SH-SY5Y (cell line): ENCODE data around the gene ST3GAL3.

Source experiments
- GATA2 ChIP-seq: IDR thresholded peaks from 2 replicates; pipeline ENCODE4 v1.6.1; 2011; ENCODE audit warnings: mild to moderate bottlenecking, low read depth, low read length
- GATA3 ChIP-seq: IDR thresholded peaks from 2 replicates; pipeline ENCODE4 v1.6.1; 2011; ENCODE audit warnings: low read depth, mild to moderate bottlenecking, low read length, moderate library complexity

DNA sequence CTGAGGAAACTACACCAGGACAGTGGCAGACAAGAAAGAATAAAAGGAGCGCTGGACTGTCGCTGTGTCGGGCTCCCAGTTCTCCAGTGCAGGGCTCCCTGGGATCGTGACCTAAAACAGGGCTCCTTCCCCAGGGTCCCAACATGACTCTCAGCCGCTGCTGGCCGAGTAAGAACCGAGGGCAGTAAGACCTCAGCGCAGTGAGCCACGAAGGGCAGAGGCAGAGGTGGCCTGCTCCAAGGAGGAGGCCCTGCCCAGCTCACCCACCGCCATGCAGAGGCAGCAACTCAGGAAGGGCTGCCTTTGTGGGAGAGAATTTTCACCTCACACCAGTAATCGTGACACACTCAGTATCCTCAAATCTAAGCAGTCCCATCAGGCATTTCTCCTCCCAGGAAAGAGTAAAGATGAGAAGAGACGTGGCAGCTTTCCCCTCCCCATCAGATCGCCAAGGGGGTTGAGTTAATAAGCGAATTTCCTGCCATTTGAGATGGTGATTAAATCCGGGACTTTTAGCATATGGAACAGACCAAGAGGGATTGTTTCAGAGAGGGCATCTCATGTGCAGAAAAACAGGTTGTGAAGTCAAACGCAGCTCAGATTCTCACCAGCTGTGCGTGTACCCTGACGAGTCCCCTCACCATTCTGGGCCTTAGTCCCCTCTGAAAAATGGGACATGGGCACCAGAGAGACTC is 206.5 kb downstream of the ST3GAL3 start:
- TF ChIP-seq GATA2: no peak
- no peak for TF ChIP-seq GATA3
